GM08714 (cell line): ENCODE data around the gene TJP1.
"Not testable (repeated sequence)": the region's sequence is repeated elsewhere in the genome, so short reads cannot be mapped to it uniquely, and the experiment has no call there.

Source experiments
- H3K4me3 ChIP-seq: fragments of 200-500 bp; sonication (Bioruptor generic); 2 replicates; pipeline ENCODE4 v1.5.1; 2014; ENCODE audit warnings: mild to moderate bottlenecking, low read length, inconsistent platforms
- ZNF274 ChIP-seq: IDR thresholded peaks from 2 replicates; pipeline ENCODE4 v1.6.1; 2012; ENCODE audit warnings: mild to moderate bottlenecking, low read depth, low read length

TJP1 gene

DNA sequence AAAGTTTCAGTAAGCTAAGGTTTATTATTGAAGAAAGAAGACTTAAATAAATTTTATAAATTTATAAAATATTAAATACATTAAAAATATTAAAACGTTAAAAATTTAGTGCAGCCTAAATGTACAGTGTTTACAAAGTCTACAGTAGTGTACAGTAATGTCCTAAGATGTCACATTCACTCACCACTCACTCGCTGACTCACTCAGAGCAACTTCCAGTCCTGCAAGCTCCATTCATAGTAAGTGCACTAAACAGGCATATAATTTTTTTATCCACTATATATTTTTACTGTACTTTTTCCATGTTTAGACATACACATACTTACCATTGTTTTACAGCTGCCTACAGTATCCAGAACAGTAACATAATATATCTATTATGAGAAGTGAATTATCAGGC lies 51.5 kb downstream of the TJP1 start:
- H3K4me3 ChIP-seq: no peak overlapping the region
- no peak for TF ChIP-seq ZNF274

GRCh38 chr15:29765898-29766527 lies 56.3 kb downstream of the TJP1 start:
- TF ChIP-seq ZNF274: no peak
- no peak overlapping the region for H3K4me3 ChIP-seq

DNA sequence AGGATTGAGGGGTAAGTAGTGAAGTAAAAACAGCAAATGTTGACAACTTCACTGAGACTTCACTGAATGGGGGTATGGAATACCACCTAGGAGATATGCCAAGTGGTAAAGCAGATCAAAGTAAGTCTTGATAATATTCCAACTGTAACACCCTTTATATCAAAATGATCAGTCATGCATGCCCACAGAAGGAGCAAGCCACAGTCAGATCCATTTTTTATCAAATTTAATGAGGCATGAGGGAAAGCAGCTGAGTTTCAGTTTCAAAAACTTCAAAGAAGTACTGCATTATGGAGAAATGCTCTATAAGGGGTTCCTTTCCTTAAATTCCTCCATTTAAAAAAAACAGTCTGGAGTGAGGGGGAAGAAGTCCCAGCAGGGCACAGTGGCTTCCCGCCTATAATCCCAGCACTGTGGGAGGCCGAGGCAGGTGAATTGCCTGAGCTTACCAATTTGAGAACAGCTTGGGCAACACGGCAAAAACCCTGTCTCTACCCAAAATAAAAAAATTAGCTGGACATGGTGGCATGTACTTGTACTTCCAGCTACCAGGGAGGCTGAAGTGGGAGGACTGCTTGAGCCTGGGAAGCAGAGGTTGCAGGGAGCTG lies 56.9 kb downstream of the TJP1 start:
- H3K4me3 ChIP-seq: no peak overlapping the region
- TF ChIP-seq ZNF274: no peak

GRCh38 chr15:29759596-29759995 lies 62.7 kb downstream of the TJP1 start:
- H3K4me3 ChIP-seq: no peak overlapping the region
- TF ChIP-seq ZNF274: no peak

DNA sequence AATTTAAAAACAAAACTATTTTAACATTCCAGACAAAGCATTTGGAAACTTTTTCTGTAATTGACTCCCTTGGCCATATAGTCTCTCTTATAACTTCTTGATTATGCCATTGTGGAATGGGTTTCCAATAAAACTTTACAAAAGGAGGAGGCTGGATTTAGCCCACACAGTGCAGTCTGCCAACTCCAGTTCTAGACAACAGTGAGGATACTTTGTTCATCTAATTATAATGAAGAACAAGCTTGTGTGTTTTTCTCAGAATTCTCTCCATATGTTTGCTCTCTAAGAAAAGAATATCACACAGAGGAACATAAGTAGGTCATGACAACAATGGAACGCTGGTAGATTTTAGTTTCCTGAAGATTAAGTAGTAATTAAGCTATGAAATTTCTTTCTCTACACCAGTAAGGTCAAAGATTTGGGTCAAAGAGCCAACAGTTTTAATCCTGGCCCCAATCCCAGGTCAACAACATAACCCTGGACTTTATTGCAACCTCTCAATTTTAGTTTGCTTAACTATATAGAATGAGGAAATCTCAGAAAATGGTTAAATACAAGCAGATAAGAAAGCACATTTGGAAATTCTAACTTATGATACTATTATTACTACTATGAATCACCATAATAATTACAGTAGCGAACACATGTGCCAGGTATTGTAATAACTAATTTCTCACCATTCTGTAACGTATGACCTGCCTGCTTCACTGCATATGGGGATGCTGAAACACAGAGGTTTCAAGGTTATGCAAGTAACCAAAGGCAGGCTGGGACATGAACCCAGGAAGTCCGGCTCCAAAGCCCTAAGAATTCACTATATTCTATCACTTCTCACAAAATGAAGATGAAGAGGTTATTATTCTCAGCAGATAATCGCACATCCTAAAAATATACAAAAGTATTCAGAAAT lies 65.7 kb downstream of the TJP1 start:
- H3K4me3 ChIP-seq: no peak overlapping the region
- TF ChIP-seq ZNF274: no peak

GRCh38 chr15:29754009-29754408 lies 68.3 kb downstream of the TJP1 start:
- not testable (repeated sequence) for H3K4me3 ChIP-seq

DNA sequence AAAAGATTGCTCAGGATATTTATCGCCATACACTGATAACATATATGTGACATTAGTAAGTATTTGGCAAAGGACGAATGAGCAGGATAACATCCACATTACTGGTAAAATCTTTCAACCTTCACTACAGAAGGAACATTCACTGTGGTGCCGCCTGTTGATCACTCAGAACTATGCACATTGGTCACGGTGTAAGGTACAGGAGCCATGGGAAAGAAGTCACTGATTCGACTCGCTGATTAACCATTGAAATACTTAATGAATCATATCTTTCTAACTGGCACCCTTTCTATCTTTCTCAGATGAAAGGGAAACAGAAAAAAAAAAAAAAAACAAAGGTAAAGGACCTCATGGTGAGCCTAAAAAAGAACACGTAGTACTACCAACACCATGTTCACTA lies 68.8 kb downstream of the TJP1 start:
- no peak overlapping the region for H3K4me3 ChIP-seq
- no peak for TF ChIP-seq ZNF274

DNA sequence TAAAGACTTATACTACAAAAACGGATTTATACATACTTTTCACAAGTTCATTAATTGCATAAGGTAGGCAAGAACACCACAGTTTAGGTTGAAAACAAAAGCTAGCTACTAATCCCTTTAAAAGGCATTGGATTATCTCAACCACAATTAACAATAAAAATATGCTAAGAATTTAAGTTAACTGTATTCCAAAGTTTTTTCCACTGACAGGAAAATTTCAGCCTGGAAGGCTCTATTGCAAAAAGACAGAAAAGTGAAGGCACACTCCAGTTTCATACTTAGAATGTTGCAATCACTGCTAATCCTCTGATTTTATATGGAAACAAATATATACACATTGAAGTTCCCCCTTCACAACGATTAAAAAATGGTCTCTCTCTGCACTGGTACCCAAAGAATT lies 71.5 kb downstream of the TJP1 start:
- no peak for TF ChIP-seq ZNF274
- H3K4me3 ChIP-seq: no peak overlapping the region

DNA sequence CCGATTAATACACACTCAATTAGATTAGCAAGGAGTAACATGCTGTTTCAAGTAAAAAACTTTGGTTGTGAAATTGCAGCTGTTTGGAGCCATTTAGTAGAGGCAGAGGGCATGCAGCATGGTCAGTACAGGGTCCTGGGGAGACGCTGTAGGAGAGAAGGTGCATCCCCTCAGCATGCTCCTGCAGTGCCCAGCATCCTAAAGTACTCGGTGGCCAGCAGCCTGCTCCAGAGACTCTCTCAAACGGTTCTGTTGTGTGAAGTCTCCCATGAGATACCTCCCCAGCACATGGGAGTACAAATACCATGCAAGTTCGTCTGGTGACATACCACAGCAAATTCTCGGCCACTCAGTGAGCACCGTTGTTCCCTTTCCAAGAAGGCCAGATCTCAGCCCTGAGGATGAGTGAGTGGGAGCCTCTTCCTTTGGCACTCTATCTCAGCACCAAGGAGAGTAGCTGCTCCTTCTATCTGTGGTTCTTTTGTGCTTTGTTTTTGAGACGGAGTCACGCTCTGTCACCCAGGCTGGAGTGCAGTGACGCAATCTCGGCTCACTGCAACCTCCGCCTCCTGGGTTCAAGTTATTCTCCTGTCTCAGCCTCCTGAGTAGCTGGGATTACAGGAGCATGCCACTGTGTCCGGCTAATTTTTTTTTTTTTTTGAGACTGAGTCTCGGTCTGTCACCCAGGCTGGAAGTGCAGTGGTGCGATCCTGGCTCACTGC lies 72.7 kb downstream of the TJP1 start:
- H3K4me3 ChIP-seq: no peak overlapping the region
- no peak for TF ChIP-seq ZNF274

DNA sequence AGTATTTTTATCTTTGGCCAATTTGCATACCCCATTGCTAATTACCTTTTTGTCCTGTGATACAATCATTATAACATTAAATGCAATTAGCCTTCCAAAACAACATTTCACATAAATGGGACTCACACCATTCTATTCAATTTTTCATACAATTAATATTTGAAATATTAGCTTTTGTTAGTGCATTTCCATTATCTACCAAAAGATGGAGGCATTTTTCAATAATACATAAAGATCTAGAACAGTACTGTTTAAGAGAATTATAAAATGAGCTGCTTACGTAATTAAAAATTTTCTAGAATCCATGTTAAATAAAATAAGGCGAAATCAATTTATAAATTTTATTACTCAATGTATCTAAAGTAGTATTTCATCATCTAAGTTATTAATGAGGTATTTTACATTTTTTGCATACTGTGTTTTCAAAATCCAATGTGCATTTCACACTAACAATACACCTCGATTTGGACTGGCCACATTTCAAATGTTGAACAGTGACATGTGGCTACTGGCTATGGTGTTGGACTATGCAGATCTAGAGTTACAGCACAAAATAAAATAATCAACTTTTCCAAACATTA lies 74.3 kb downstream of the TJP1 start:
- no peak for TF ChIP-seq ZNF274
- H3K4me3 ChIP-seq: no peak overlapping the region

- no peak overlapping the region for H3K4me3 ChIP-seq
- no peak for TF ChIP-seq ZNF274
Measured at GRCh38 chr15:29743475-29743874, 78.8 kb downstream of the TJP1 start.

DNA sequence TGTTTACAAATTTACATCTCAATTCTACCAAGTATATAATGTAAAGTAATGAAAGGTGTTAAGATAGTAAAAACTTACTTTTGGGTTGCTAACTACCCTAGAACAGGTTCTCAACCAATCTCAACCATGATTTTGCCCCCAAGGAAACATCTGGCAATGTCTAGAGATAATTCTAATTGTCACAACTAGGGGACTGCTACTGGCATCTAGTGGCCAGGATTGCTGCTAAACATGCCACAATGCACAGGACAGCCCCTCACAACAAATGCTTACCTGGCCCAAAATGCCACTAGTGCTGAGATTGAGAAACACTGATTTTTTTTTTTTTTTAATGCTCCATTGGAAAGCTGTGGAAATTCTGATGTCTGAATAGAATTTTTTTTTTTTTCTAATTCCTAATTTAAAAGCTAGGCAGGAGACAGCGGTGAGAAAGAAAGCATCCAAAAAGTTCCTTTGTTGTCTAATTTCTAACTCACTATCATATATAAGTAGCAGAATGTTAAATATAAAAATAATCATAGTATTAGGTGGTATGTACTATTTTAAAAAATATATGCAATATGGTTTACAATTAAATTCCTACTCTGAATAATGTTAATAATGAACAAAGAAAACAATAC lies 81.5 kb downstream of the TJP1 start:
- TF ChIP-seq ZNF274: no peak
- no peak overlapping the region for H3K4me3 ChIP-seq

DNA sequence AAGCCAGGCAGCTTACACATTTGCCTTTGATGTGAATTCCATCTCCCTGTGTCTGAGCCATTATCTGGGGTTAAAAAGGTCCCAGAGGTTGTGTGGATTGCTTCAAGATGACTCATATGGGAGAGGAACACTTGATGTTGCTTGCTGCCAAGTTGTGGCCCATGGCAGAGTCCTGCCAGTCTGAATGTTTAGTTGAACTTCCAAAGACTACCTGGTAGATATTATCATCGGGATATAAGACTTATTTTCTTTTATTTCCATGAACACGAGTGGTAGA lies 85.6 kb downstream of the TJP1 start:
- no peak overlapping the region for H3K4me3 ChIP-seq
- TF ChIP-seq ZNF274: no peak
